Transverse colon (tissue), 4 donors: ENCODE results near the gene CBX2. TPM values are rescaled to one million over a fixed set of nuclear protein-coding genes. Genes with fewer than 3 reads are reported as not detected.

Experiments
- DNase-seq: peaks from one replicate; pipeline ENCODE4 v3.0.0-alpha.2; 2019
- H3K27ac ChIP-seq, 4 donors: fragments of 200-600 bp; sonication (generic); 2 replicates each; pipeline ENCODE4 v1.5.1; 2016 to 2018; ENCODE audit warnings: inconsistent platforms in 4 of 4
- H3K27me3 ChIP-seq: fragments of 200-600 bp; sonication (generic); 2 replicates; pipeline ENCODE4 v1.5.1; 2017; ENCODE audit warnings: inconsistent platforms
- H3K36me3 ChIP-seq, 4 donors: fragments of 200-600 bp; sonication (generic); 2 replicates each; pipeline ENCODE4 v1.5.1; 2017 to 2019; ENCODE audit warnings: inconsistent platforms in 4 of 4
- H3K4me1 ChIP-seq, 4 donors: fragments of 200-600 bp; sonication (generic); 2 replicates each; pipeline ENCODE4 v1.5.1; 2017 to 2020; ENCODE audit warnings: inconsistent platforms in 4 of 4
- H3K4me3 ChIP-seq, 4 donors: fragments of 200-600 bp; sonication (generic); 1 replicate in 1 of 4; 2 replicates in 3 of 4; pipeline versions ENCODE4 v1.5.1 to v1.6.1; 2017 to 2019; ENCODE audit warnings: inconsistent platforms in 4 of 4
- H3K9me3 ChIP-seq, 2 donors: fragments of 200-600 bp; sonication (generic); 2 replicates each; pipeline ENCODE4 v1.5.1; 2017 to 2019; ENCODE audit warnings: inconsistent platforms in 2 of 2
- EP300 ChIP-seq: sonication (generic); formaldehyde crosslinking; IDR thresholded peaks from one replicate; pipeline ENCODE4 v1.6.1; 2017; ENCODE audit warnings: antibody characterized with exemption, low read depth
- POLR2A ChIP-seq: fragments of 450-650 bp; IDR thresholded peaks from one replicate; pipeline ENCODE4 v1.6.1; 2016; ENCODE audit warnings: antibody characterized with exemption, mild to moderate bottlenecking, moderate library complexity
- POLR2AphosphoS5 ChIP-seq, 3 donors: sonication (generic); formaldehyde crosslinking; IDR thresholded peaks; one replicate each; pipeline ENCODE4 v1.6.1; 2016; ENCODE audit warnings: antibody characterized with exemption in 3 of 3
- WGBS, 2 donors: methylation state at CpG; one replicate each; pipeline ENCODE4 v1.1.5; 2018; ENCODE audit warnings: low coverage in 1 of 2; 5-methylcytosine and 5-hydroxymethylcytosine counted together
- in situ Hi-C, 4 donors: fragments of 200-750 bp; cut with MboI; loops; one replicate each; pipeline versions ENCODE4 v1.15.0 to v1.15.1; 2017; ENCODE audit warnings: low sequenced_read_pairs in 3 of 4, low pct_ligation_motif_present in 1 of 4, low pct_unique_long_range_greater_than_20kb in 1 of 4
- intact Hi-C: fragments of 100-400 bp; cut with DNase I; formaldehyde crosslinking; loops from one replicate; pipeline ENCODE4 v1.15.1; 2023; ENCODE audit warnings: low total_unique reads
- total RNA-seq, 4 donors: library from RNA; depleted of rRNA; stranded (reverse); fragments of >200 nt; gene quantifications; one replicate each; pipeline ENCODE4 v1.1.0, GENCODE V29; 2016
- TF ChIP-seq, protein P1 (sequence below), 5 experiments: fragments of 200-600 bp in 3 of 5; fragments of 450-650 bp in 2 of 5; sonication (generic) in 3 of 5; IDR thresholded peaks; 1 replicate in 2 of 5; 2 replicates in 3 of 5; pipeline ENCODE4 v1.5.1; 2016 to 2017; ENCODE audit warnings: antibody characterized with exemption in 5 of 5, inconsistent platforms in 3 of 5, mild to moderate bottlenecking in 2 of 5, moderate library complexity in 1 of 5

CBX2 gene
- total RNA-seq, 4 donors from 2014 or later: 0.27 to 0.64 TPM; not detected in 2

GRCh38 chr17:79799538-79800324, 21.8 kb downstream of the CBX2 start:
- TF ChIP-seq POLR2A (no peak), EP300 (no peak), POLR2AphosphoS5 (IDR thresholded peaks at IDR 0.05) (no peak)
- TF ChIP-seq, protein P1, sequence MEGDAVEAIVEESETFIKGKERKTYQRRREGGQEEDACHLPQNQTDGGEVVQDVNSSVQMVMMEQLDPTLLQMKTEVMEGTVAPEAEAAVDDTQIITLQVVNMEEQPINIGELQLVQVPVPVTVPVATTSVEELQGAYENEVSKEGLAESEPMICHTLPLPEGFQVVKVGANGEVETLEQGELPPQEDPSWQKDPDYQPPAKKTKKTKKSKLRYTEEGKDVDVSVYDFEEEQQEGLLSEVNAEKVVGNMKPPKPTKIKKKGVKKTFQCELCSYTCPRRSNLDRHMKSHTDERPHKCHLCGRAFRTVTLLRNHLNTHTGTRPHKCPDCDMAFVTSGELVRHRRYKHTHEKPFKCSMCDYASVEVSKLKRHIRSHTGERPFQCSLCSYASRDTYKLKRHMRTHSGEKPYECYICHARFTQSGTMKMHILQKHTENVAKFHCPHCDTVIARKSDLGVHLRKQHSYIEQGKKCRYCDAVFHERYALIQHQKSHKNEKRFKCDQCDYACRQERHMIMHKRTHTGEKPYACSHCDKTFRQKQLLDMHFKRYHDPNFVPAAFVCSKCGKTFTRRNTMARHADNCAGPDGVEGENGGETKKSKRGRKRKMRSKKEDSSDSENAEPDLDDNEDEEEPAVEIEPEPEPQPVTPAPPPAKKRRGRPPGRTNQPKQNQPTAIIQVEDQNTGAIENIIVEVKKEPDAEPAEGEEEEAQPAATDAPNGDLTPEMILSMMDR (IDR thresholded peaks at IDR 0.05): no peak
- no peak overlapping the region for H3K4me3 ChIP-seq
- WGBS, 2 donors: 4 to 5% methylated on average over 5 to 31 of the region's 31 CpGs
- peaks cover 18 to 66% (median 52%) of the 10 kb centered on the region in 4 donors for H3K4me1 ChIP-seq
- no peaks in the 10 kb centered on the region for H3K36me3 ChIP-seq
- H3K9me3 ChIP-seq: no peaks in the 10 kb centered on the region
- peaks cover 72% of the 10 kb centered on the region for H3K27me3 ChIP-seq
- in situ Hi-C loops (loop anchor here in 2 of 4 donors (25.0 kb wide), 1 partner anchor 188 kb away; no protein-coding TSS in a partner anchor), intact Hi-C loops (loop anchor here (5.0 kb wide), 1 partner anchor 43 kb away; no protein-coding TSS in a partner anchor)
- no peak overlapping the region for H3K27ac ChIP-seq
- no peak for DNase-seq

GRCh38 chr17:79800325-79801155, 22.6 kb downstream of the CBX2 start:
- 2 to 3% methylated on average over 12 to 32 of the region's 44 CpGs for WGBS, 2 donors
- Histone ChIP-seq H3K4me1 (peaks cover 18 to 66% (median 52%) of the 10 kb centered on the region in 4 donors), H3K36me3 (no peaks in the 10 kb centered on the region), H3K27me3 (peaks cover 80% of the 10 kb centered on the region), H3K27ac (no peak overlapping the region), H3K4me3 (peak overlapping the region in 3 of 4 donors; percentile 9 to 44 (median 15)), H3K9me3 (no peaks in the 10 kb centered on the region)
- TF ChIP-seq EP300 (no peak), POLR2AphosphoS5 (IDR thresholded peaks at IDR 0.05) (peak in 1 of 3 donors; percentile 4)
- peak; percentile 63 for DNase-seq
- intact Hi-C loops: no loop called here
- in situ Hi-C loops: loop anchor here in 2 of 4 donors (25.0 kb wide), 1 partner anchor 187 kb away; no protein-coding TSS in a partner anchor

DNA sequence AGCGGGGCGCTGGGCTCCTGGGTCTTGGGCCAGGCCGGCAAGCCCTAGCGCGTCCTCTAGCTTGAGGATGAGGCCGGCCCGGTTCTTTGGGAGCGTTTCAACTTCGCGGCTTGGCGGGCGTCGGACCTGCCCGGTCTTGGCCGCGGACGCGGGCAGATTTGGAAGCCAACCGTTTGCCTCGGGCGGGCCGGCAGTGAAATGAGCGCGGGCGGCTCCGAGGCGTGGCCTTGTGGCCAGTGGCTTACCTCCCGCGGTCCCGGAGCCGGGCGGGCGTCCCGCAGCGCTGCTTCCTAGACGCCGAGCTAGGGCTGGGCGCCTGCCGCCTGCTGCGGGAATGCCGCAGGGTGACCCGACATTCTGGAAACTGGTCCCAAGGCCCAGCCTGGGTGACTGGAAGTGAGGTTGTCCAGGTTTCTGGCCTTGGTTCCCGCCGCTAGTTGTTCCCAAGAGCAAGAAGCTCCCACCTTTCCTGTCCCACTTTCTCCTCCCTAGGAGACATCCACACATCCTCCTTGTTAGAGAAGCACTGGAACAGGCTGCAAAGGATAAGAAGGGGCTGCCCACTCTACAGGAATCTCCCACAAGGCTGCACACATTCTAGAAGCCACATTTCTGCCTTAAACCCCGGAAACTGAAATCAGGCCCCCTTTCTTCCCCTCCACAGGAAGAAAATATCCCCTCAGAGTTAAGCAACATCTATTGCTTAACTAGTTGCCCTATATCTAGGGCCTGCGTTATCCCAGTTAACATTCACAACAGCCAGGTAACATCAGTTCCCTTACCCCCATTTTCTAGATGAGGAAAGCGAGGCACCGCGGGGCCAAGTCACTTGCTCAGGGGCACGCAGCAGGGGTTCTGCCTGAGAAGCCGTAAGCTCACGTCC, 23.4 kb downstream of the CBX2 start:
- intact Hi-C loops (no loop called here), in situ Hi-C loops (loop anchor here in 2 of 4 donors (25.0 kb wide), 1 partner anchor 186 kb away; no protein-coding TSS in a partner anchor)
- TF ChIP-seq, protein P1 (IDR thresholded peaks at IDR 0.05): no peak
- TF ChIP-seq POLR2A: no peak
- no peak for TF ChIP-seq EP300
- TF ChIP-seq POLR2AphosphoS5 (IDR thresholded peaks at IDR 0.05): no peak
- peaks cover 11 to 60% (median 45%) of the 10 kb centered on the region in 4 donors for H3K4me1 ChIP-seq
- no peaks in the 10 kb centered on the region for H3K9me3 ChIP-seq
- H3K27me3 ChIP-seq: peaks cover 88% of the 10 kb centered on the region
- peak; percentile 55 for DNase-seq
- peak overlapping the region in 3 of 4 donors; percentile 9 to 44 (median 15) for H3K4me3 ChIP-seq
- WGBS, 2 donors: 14 to 20% methylated on average over 1 to 42 of the region's 52 CpGs
- no peaks in the 10 kb centered on the region for H3K36me3 ChIP-seq
- H3K27ac ChIP-seq: no peak overlapping the region

DNA sequence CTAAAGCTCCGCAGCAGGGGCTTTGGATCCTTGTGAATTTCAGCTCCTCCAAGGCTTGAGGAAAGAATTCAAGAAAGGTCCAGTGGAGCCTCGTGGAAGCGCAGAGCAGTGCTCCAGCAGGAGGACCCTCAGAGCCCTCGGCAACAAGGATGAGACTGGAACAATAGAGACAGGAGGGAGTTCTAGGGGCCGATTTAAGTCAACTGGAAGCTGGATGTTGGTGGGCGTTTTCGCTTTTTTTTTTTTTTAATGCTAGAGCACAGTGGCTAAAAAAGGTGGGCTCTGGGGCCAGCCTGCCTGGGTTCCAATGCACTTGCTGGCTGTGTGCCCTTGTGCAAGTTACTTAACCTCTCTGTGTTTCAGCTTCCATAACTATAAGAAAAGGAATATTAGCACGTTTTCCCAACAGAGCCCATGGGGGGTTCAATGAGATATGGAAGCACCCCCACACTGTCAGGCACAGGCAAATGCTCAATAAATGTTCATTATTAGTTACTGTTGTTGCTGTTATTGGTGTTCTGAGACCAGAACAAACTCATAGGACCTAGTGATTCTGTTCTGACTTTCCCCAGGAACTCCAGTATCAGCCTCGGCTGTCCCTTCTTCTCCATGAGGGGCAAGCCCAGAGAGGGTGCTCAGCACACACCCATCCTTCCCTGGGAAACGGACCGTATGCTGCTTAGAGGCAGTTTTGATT, 24.2 kb downstream of the CBX2 start:
- 19% methylated on average over 11 of the region's 11 CpGs; no CpG with 5 or more reads in 1 of the 2 donors for WGBS, 2 donors
- intact Hi-C loops (no loop called here), in situ Hi-C loops (loop anchor here in 2 of 4 donors (25.0 kb wide), 1 partner anchor 185 kb away; no protein-coding TSS in a partner anchor)
- Histone ChIP-seq H3K27ac (no peak overlapping the region), H3K9me3 (no peaks in the 10 kb centered on the region), H3K4me3 (no peak overlapping the region), H3K27me3 (peaks cover 96% of the 10 kb centered on the region), H3K36me3 (no peaks in the 10 kb centered on the region), H3K4me1 (peaks cover 10 to 58% (median 43%) of the 10 kb centered on the region in 4 donors)
- TF ChIP-seq POLR2AphosphoS5 (IDR thresholded peaks at IDR 0.05): no peak
- TF ChIP-seq EP300: no peak
- no peak for TF ChIP-seq POLR2A
- DNase-seq: no peak
